Suprapubic skin (tissue), 3 donors: ENCODE results near the gene A2ML1.

Experiments
- EP300 ChIP-seq: sonication (generic); formaldehyde crosslinking; IDR thresholded peaks from one replicate; pipeline ENCODE4 v1.6.1; 2017; ENCODE audit warnings: antibody characterized with exemption
- POLR2A ChIP-seq, 2 donors: fragments of 450-650 bp; IDR thresholded peaks; one replicate each; pipeline ENCODE4 v1.6.1; 2017; ENCODE audit warnings: antibody characterized with exemption in 2 of 2, mild to moderate bottlenecking in 2 of 2, moderate library complexity in 2 of 2
- TF ChIP-seq, protein P1 (sequence below), 2 donors: fragments of 200-600 bp in 1 of 2; fragments of 450-650 bp in 1 of 2; sonication (generic) in 1 of 2; IDR thresholded peaks; one replicate each; pipeline ENCODE4 v1.5.1; 2016 to 2019; ENCODE audit warnings: antibody characterized with exemption in 2 of 2, mild to moderate bottlenecking in 1 of 2, moderate library complexity in 1 of 2

DNA sequence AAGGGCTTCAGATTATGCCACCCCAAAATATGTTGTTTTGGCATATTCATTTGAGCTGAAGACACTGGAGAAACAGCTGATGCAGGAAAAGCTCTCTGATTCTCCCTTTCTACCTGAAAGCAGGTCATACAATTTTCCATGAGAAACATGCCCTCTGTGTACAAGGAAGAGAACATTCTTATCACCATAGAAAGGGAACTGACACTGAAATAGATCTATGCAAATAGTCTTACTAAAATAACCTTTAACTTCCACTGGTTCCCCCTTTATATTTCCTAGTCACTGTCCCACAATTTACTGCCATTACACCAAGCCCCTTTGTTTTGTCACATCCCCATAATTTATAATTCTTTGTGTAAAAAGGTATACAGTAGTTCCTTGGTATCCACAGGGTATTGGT is 82.2 kb downstream of the A2ML1 start:
- TF ChIP-seq, protein P1, sequence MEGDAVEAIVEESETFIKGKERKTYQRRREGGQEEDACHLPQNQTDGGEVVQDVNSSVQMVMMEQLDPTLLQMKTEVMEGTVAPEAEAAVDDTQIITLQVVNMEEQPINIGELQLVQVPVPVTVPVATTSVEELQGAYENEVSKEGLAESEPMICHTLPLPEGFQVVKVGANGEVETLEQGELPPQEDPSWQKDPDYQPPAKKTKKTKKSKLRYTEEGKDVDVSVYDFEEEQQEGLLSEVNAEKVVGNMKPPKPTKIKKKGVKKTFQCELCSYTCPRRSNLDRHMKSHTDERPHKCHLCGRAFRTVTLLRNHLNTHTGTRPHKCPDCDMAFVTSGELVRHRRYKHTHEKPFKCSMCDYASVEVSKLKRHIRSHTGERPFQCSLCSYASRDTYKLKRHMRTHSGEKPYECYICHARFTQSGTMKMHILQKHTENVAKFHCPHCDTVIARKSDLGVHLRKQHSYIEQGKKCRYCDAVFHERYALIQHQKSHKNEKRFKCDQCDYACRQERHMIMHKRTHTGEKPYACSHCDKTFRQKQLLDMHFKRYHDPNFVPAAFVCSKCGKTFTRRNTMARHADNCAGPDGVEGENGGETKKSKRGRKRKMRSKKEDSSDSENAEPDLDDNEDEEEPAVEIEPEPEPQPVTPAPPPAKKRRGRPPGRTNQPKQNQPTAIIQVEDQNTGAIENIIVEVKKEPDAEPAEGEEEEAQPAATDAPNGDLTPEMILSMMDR (IDR thresholded peaks at IDR 0.05) = no peak
- no peak for TF ChIP-seq EP300
- TF ChIP-seq POLR2A (IDR thresholded peaks at IDR 0.05) = no peak
